HG02943 (cell line): ENCODE results near the gene RXRA.

Experiments used
- ATAC-seq: cut with Tn5 transposase; IDR thresholded peaks from one replicate; pipeline ENCODE4 v1.9.1; 2021; ENCODE audit warnings: mild to moderate bottlenecking, low read depth, moderate library complexity; ENCODE audit not compliant: unreplicated experiment

RXRA gene

GRCh38 chr9:134333874-134334581, 7.8 kb downstream of the RXRA start:
- no peak for ATAC-seq

- ATAC-seq = no peak
Observed at GRCh38 chr9:134335061-134335460, 8.8 kb downstream of the RXRA start.

- no peak for ATAC-seq
Observed at GRCh38 chr9:134335486-134336220, 9.4 kb downstream of the RXRA start.

GRCh38 chr9:134336228-134336627, 10.0 kb downstream of the RXRA start:
- ATAC-seq = no peak

GRCh38 chr9:134336924-134337323, 10.7 kb downstream of the RXRA start:
- no peak for ATAC-seq

- ATAC-seq = no peak
Observed at GRCh38 chr9:134337469-134337868, 11.2 kb downstream of the RXRA start.

GRCh38 chr9:134338394-134339182, 12.3 kb downstream of the RXRA start:
- no peak for ATAC-seq

GRCh38 chr9:134339183-134339806, 13.0 kb downstream of the RXRA start:
- no peak for ATAC-seq

GRCh38 chr9:134340475-134341160, 14.4 kb downstream of the RXRA start:
- no peak for ATAC-seq

GRCh38 chr9:134341306-134341705, 15.1 kb downstream of the RXRA start:
- ATAC-seq = no peak

- ATAC-seq = no peak
Observed at GRCh38 chr9:134341929-134342745, 15.9 kb downstream of the RXRA start.

GRCh38 chr9:134342746-134343115, 16.5 kb downstream of the RXRA start:
- ATAC-seq = no peak

GRCh38 chr9:134343637-134344036, 17.4 kb downstream of the RXRA start:
- ATAC-seq = no peak

- ATAC-seq = no peak
Observed at GRCh38 chr9:134344068-134344799, 18.0 kb downstream of the RXRA start.

GRCh38 chr9:134344800-134345310, 18.6 kb downstream of the RXRA start:
- no peak for ATAC-seq

GRCh38 chr9:134345737-134346136, 19.5 kb downstream of the RXRA start:
- no peak for ATAC-seq

- no peak for ATAC-seq
Observed at GRCh38 chr9:134346151-134346550, 19.9 kb downstream of the RXRA start.

- ATAC-seq = no peak
Observed at GRCh38 chr9:134346840-134347583, 20.8 kb downstream of the RXRA start.
